Left ventricle myocardium superior (tissue), 1 donor: ENCODE results near the gene ETFB. TPM values are rescaled to one million over a fixed set of nuclear protein-coding genes. Genes with fewer than 3 reads are reported as not detected.

Experiments used
- ATAC-seq: fragments of 200-7000 bp; cut with Tn5 transposase; one replicate; pipeline ENCODE4 v1.9.1; 2020; ENCODE audit warnings: mild to moderate bottlenecking, moderate library complexity
- DNase-seq: peaks from one replicate; pipeline ENCODE4 v3.0.0-alpha.2; 2020
- intact Hi-C: fragments of 100-400 bp; cut with micrococcal nuclease; formaldehyde crosslinking; loops from one replicate; pipeline ENCODE4 v1.11.0; 2022
- total RNA-seq: library from RNA; stranded (reverse); fragmentation: NEBNext Ultra II Directional; extraction: Animal tissue kit (Norgen Biotek cat#: 25700); gene quantifications from one replicate; pipeline ENCODE4 v1.2.1, GENCODE V29; 2021
- donor health status: DM: no; HTN: yes; CAD: no; lungs with severe emphysema.

The ETFB gene
- total RNA-seq, 1 donor from 2014 or later: 448 TPM

GRCh38 chr19:51317376-51317775, 48.8 kb downstream of the ETFB start:
- intact Hi-C loops: no loop called here
- no peak for ATAC-seq
- DNase-seq: no peak

GRCh38 chr19:51316688-51317087, 49.5 kb downstream of the ETFB start:
- no peak for DNase-seq
- ATAC-seq: no peak
- intact Hi-C loops: no loop called here

- intact Hi-C loops: no loop called here
- ATAC-seq (no peak), DNase-seq (no peak)
Observed at GRCh38 chr19:51311351-51312257, 54.6 kb downstream of the ETFB start, which contains the start of gene IGLON5. IGLON5 (plus strand) TSS chr19:51311644; CDS start chr19:51311848, 204 bp downstream.

- intact Hi-C loops: no loop called here
- DNase-seq: no peak
- ATAC-seq: no peak
Observed at GRCh38 chr19:51305479-51305878, 60.7 kb downstream of the ETFB start.

- DNase-seq (no peak), ATAC-seq (no peak)
- intact Hi-C loops: no loop called here
Observed at GRCh38 chr19:51301266-51301665, 64.9 kb downstream of the ETFB start.

GRCh38 chr19:51297406-51297805, 68.8 kb downstream of the ETFB start:
- intact Hi-C loops: no loop called here
- no peak for DNase-seq
- no peak for ATAC-seq

DNA sequence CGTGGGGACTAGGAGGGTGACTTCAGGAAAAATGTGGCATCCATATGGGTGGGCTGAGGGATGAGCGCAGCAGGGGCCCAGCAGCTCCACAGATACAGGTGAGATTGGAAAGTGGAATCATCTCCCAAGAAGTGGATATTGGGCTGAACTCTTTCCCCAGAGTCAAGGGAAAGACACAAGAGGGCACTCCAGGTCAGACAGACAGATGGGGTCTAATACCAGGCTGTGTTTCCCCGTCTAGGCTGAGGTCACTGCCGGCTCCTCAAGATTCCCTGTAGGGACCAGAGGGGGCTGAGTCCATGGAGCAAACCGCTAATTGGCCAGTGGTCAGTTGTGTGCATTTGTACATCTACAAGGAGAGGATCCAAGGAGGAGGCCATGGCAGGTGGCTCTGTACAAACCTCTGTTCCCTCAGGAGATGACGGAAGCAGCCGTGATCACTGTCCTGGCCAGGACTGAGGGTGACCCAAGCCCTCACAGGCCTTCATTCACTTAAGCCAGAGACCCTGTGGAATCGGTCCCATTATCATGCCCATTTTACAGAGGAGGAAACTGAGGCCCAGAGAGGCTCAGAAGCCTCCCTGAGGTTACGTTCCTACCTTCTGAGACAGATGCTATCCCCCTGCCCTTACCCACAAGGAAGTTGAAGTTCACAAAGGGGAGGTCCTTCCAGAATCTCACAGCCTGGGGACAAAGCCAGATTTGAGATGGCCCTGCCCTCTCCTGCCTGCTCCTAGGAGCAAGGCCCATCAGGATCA, 69.7 kb downstream of the ETFB start:
- DNase-seq (no peak), ATAC-seq (no peak)
- intact Hi-C loops: no loop called here

- intact Hi-C loops: no loop called here
- ATAC-seq: no peak
- DNase-seq: no peak
Observed at GRCh38 chr19:51295382-51296126, 70.6 kb downstream of the ETFB start.

Other genes with a start within 250 kb of the ETFB start
- 1.4 TPM for gene SIGLEC9, start 241.5 kb downstream of the ETFB start, total RNA-seq
- gene SIGLEC7, start 224.1 kb downstream of the ETFB start, total RNA-seq: 0.50 TPM
- 4.4 TPM for gene CD33, start 141.3 kb downstream of the ETFB start, total RNA-seq
- gene SIGLECL1, start 115.3 kb downstream of the ETFB start, total RNA-seq: not detected
- gene IGLON5, start 54.7 kb downstream of the ETFB start, total RNA-seq: not detected
- 0.77 TPM for gene VSIG10L, start 24.2 kb downstream of the ETFB start, total RNA-seq
- not detected for gene CLDND2, start 2.6 kb upstream of the ETFB start, total RNA-seq
- 0.99 TPM for gene NKG7, start 6.3 kb upstream of the ETFB start, total RNA-seq
- gene LIM2, start 21.6 kb upstream of the ETFB start, total RNA-seq: not detected
- gene C19orf84, start 24.2 kb upstream of the ETFB start, total RNA-seq: not detected
- gene SIGLEC10, start 51.3 kb upstream of the ETFB start, total RNA-seq: 0.40 TPM
- gene SIGLEC8, start 92.1 kb upstream of the ETFB start, total RNA-seq: 0.15 TPM
- gene CEACAM18, start 112.2 kb upstream of the ETFB start, total RNA-seq: not detected
- gene SIGLEC12, start 135.4 kb upstream of the ETFB start, total RNA-seq: not detected
- 0.32 TPM for gene SIGLEC6, start 165.3 kb upstream of the ETFB start, total RNA-seq
- 10.7 TPM for gene ZNF175, start 204.9 kb upstream of the ETFB start, total RNA-seq